ENCODE measurements around the gene LDHAL6B. TPM values are rescaled to one million over a fixed set of nuclear protein-coding genes. Genes with fewer than 3 reads are reported as not detected.
A peak's percentile ranks its signal among the peaks of the same experiment; 100 is the strongest.

The LDHAL6B gene
- total RNA-seq, 1 donor from 2014 or later, result not detected

DNA sequence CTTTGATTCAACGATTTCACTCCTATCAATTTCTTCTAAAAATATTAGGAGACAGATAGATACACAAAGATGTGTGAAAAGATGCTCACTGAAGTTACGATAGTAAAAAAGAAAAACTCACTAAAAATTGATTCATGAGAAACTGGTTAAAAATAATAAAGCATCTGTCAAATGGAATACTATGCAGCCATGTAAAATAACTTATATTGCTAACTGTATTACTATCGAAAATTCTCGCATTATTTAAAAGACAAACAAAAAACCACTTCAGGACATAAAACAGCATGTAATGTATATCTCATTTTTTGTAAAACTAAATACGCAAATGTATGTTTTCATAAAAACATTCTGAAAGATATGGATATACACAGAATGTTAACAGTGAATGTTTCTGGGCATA, 33.4 kb upstream of the LDHAL6B start:
- DNase-seq (no peak), ATAC-seq (ENCODE audit: low read depth) (no peak)
- CTCF ChIA-PET, result interaction anchor here (1.3 to 2.3 kb wide), 4 partner anchors 16 to 320 kb away, joined by 4 to 29 read pairs (median 10); no protein-coding TSS in a partner anchor

DNA sequence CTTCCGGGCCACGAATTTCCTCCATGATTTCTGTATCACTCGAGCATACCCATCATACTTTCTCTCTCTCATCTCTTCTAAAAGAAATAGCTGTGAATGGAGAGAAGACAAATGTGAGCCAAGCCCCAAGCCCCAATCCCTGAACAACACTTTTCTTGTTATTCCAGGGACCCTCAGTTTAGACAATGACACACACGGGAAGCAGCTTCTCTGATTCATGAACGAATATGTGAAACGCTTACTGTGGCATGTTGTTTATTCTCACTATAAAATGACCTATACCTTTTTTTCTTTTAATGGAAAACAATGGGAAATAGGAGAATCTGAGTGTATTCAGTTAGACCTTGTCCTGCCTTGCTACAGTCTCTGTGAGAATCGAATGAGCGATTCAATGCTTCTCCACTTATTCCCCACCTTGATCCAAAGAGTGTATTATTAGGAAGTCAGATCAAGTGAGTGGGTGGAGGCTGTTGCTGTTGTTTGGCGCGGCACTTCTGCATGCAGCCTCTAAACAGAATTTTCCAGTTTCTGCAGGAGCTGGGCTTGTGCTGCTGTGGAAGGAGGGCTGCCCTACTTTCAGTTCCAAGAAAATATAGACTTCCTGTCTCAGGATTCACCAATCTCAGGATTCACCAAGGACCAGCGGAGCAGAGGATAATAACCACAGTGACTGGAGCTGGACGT, 32.4 kb upstream of the LDHAL6B start:
- no peak for ATAC-seq (ENCODE audit: low read depth)
- H3K4me1 Mint-ChIP-seq, result peaks cover 19% of the 10 kb centered on the region

More for the DNA sequence above, 33.4 kb upstream of the LDHAL6B start:
- Mint-ChIP-seq H3K4me3 (no peak overlapping the region), H3K4me1 (peaks cover 22% of the 10 kb centered on the region), H3K9me3 (peaks cover 2% of the 10 kb centered on the region), H3K36me3 (ENCODE audit: low read depth) (peaks cover 84% of the 10 kb centered on the region), H3K27ac (no peak overlapping the region), H3K27me3 (no peaks in the 10 kb centered on the region)
- intact Hi-C loops (cut with micrococcal nuclease), result loop anchor here (10.0 kb wide), 1 partner anchor 202 kb away; the partner anchor contains the start of gene MYO1E
- TF ChIP-seq, protein P1, sequence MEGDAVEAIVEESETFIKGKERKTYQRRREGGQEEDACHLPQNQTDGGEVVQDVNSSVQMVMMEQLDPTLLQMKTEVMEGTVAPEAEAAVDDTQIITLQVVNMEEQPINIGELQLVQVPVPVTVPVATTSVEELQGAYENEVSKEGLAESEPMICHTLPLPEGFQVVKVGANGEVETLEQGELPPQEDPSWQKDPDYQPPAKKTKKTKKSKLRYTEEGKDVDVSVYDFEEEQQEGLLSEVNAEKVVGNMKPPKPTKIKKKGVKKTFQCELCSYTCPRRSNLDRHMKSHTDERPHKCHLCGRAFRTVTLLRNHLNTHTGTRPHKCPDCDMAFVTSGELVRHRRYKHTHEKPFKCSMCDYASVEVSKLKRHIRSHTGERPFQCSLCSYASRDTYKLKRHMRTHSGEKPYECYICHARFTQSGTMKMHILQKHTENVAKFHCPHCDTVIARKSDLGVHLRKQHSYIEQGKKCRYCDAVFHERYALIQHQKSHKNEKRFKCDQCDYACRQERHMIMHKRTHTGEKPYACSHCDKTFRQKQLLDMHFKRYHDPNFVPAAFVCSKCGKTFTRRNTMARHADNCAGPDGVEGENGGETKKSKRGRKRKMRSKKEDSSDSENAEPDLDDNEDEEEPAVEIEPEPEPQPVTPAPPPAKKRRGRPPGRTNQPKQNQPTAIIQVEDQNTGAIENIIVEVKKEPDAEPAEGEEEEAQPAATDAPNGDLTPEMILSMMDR (IDR thresholded peaks at IDR 0.05), result no peak
- POLR2A ChIA-PET, result no interaction called here

DNA sequence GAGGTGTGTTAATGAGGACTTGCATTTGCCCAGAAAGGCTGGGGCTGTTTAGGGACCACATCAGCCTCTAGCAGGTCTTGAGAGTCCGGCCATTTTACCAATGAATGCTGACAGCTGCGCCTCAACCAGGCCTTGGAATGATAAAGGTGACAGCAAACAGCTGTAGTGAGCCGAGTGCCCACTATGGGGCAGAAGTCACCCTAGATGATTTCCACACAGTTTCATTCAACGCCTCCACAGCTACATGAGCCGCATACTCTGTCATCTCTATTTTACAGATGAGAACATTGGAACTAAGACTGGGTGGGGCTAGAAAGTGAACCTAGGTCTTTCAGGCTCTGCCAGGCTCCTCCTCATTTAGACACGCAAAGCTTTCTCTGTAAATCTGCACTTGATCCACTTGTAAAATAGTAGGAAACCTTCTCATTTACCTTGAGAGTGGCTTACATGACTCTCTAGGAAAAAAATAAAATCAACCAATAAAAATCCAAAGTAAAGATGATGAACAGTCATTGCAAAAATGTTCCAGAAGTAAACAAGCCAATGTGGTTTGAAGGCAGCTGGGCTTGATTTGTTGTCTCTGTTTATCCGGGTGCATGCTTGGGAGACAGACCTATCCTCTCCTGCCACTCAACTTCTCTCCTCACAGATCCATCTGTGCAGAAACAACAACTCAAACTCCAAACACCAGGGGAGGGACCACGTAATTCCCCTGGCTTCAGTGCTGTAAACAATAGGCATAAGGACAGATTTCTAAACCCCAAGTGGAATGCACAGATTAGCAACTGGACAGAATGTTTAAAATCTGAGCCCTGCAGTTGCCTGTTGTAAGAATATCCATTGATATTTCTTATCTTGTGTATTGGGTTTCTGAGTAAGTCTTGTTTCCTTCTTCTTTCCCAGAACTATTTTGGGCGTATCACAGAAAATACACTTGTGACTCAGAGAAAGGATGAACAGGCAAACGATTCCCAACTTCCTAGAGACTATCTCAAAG, 31.5 kb upstream of the LDHAL6B start:
- TF ChIP-seq, protein P1 (IDR thresholded peaks at IDR 0.05), result no peak
- peaks cover 15% of the 10 kb centered on the region for H3K4me1 Mint-ChIP-seq
- intact Hi-C loops (cut with micrococcal nuclease), result loop anchor here (1.0 to 10.0 kb wide), 7 partner anchors 62 to 354 kb away; partner anchors contain the start of gene MYO1E
- peak overlapping the region; percentile 20 for H3K27ac Mint-ChIP-seq
- CTCF ChIA-PET, result interaction anchor here (0.7 to 2.3 kb wide), 13 partner anchors 18 to 358 kb away, joined by 3 to 29 read pairs (median 4); no protein-coding TSS in a partner anchor
- no peaks in the 10 kb centered on the region for H3K27me3 Mint-ChIP-seq
- POLR2A ChIA-PET, result interaction anchor here (0.6 to 1.8 kb wide), 3 partner anchors 78 to 318 kb away, joined by 4 to 6 read pairs (median 4); no protein-coding TSS in a partner anchor
- peaks cover 2% of the 10 kb centered on the region for H3K9me3 Mint-ChIP-seq
- H3K4me3 Mint-ChIP-seq, result no peak overlapping the region
- no peak for DNase-seq
- peaks cover 88% of the 10 kb centered on the region for H3K36me3 Mint-ChIP-seq (ENCODE audit: low read depth)
- ATAC-seq (ENCODE audit: low read depth), result peak; percentile 99

More for the DNA sequence above, 32.4 kb upstream of the LDHAL6B start:
- TF ChIP-seq, protein P1 (IDR thresholded peaks at IDR 0.05), result no peak
- Mint-ChIP-seq H3K36me3 (ENCODE audit: low read depth) (peaks cover 90% of the 10 kb centered on the region), H3K9me3 (peaks cover 2% of the 10 kb centered on the region), H3K4me3 (no peak overlapping the region), H3K27ac (no peak overlapping the region), H3K27me3 (no peaks in the 10 kb centered on the region)
- ChIA-PET POLR2A (interaction anchor here (0.6 to 1.8 kb wide), 3 partner anchors 79 to 319 kb away, joined by 4 to 6 read pairs (median 4); no protein-coding TSS in a partner anchor), CTCF (interaction anchor here (0.9 to 2.3 kb wide), 12 partner anchors 17 to 354 kb away, joined by 3 to 29 read pairs (median 4); no protein-coding TSS in a partner anchor)
- intact Hi-C loops (cut with micrococcal nuclease), result loop anchor here (1.0 to 10.0 kb wide), 2 partner anchors 201 to 217 kb away; partner anchors contain the start of gene MYO1E
- no peak for DNase-seq

DNA sequence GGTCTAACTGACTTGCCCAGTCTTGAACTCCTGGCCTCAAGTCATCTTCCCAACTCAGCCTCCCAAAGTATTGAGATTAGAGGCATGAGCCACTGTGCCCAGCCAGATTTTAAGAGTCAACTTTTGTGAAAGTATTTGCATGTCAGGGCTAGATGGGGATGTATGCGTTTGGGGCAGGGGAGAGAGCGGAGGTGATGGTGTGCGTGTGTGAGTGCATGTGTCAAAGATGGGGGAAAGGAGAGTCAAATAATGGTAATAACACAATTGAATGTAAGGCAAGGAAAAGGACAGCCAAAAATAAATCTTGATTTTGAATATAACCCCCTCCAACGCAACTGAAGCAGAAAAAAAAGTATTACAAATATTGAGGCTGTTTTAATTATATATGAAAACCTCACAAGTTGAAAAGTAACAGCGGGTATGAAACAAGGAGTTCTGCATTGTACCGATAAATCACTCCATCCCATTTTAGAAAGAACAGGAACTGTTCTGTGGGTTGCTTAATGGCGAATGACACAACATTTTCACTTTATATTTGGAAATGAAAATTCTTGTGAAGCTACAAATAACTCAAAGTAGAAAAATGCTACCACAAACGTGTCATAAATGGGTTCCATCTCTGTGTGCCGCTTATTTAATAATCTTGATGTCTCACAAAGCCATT, 29.9 kb upstream of the LDHAL6B start:
- no peak for DNase-seq
- peaks cover 15% of the 10 kb centered on the region for H3K4me1 Mint-ChIP-seq
- POLR2A ChIA-PET, result interaction anchor here (0.7 kb wide), 1 partner anchor 230 kb away, joined by 10 read pairs; no protein-coding TSS in a partner anchor
- no peaks in the 10 kb centered on the region for H3K27me3 Mint-ChIP-seq
- peaks cover 88% of the 10 kb centered on the region for H3K36me3 Mint-ChIP-seq (ENCODE audit: low read depth)
- no peak for ATAC-seq (ENCODE audit: low read depth)
- intact Hi-C loops (cut with micrococcal nuclease), result loop anchor here (5.0 to 10.0 kb wide), 2 partner anchors 61 to 198 kb away; partner anchors contain the start of gene MYO1E
- no peak overlapping the region for H3K4me3 Mint-ChIP-seq
- TF ChIP-seq, protein P1 (IDR thresholded peaks at IDR 0.05), result no peak
- CTCF ChIA-PET, result no interaction called here
- peak overlapping the region; percentile 22 for H3K27ac Mint-ChIP-seq
- H3K9me3 Mint-ChIP-seq, result peaks cover 8% of the 10 kb centered on the region
